Naive thymus-derived CD4-positive, alpha-beta T cell (primary cell): Measurements from ENCODE around the gene TXNRD2. TPM values are rescaled to one million over a fixed set of nuclear protein-coding genes. Genes with fewer than 3 reads are reported as not detected.
"Not testable (repeated sequence)": the region's sequence is repeated elsewhere in the genome, so short reads cannot be mapped to it uniquely, and the experiment has no call there.

ENCODE experiments used
- ATAC-seq: fragments of 150-1000 bp; cut with Tn5 transposase; 2 replicates; pipeline ENCODE4 v1.10.0; 2021; ENCODE audit warnings: mild to moderate bottlenecking, moderate library complexity
- CTCF ChIA-PET: fragments of 350-600 bp; sonication (Branson Sonifier 250); formaldehyde crosslinking; loops from one replicate; lab custom pipeline; 2021; ENCODE audit warnings: antibody characterized with exemption; lab: Charles Lee
- POLR2A ChIA-PET: fragments of 350-600 bp; sonication (Branson Sonifier 250); formaldehyde crosslinking; loops from one replicate; lab custom pipeline; 2021; ENCODE audit warnings: antibody characterized with exemption, inconsistent platforms; lab: Charles Lee
- DNase-seq, 9 donors: peaks; one replicate each; pipeline versions ENCODE4 v3.0.0 to v3.0.0-alpha.2; 2020 to 2022; ENCODE audit warnings: mixed read lengths in 1 of 9
- H3K27ac ChIP-seq: one replicate; pipeline ENCODE4 v1.7.0; 2013; ENCODE audit warnings: mild to moderate bottlenecking, low read depth, low read length, moderate library complexity
- H3K27me3 ChIP-seq, 2 donors: one replicate each; pipeline ENCODE4 v1.7.0; 2013; ENCODE audit warnings: low read length in 2 of 2, mild to moderate bottlenecking in 2 of 2, moderate library complexity in 2 of 2; ENCODE audit not compliant: control insufficient read depth in 2 of 2, insufficient read depth in 2 of 2
- H3K36me3 ChIP-seq, 3 experiments: 1 replicate in 2 of 3; 2 replicates in 1 of 3; pipeline ENCODE4 v1.7.0; 2013; ENCODE audit warnings: low read length in 3 of 3, mild to moderate bottlenecking in 3 of 3, moderate library complexity in 1 of 3; ENCODE audit not compliant: insufficient read depth in 3 of 3, control insufficient read depth in 2 of 3
- H3K4me1 ChIP-seq, 2 donors: one replicate each; pipeline ENCODE4 v1.7.0; 2013; ENCODE audit warnings: low read length in 2 of 2, mild to moderate bottlenecking in 2 of 2, moderate library complexity in 1 of 2; ENCODE audit not compliant: control insufficient read depth in 2 of 2, insufficient read depth in 2 of 2
- H3K4me3 ChIP-seq: 2 replicates; pipeline ENCODE4 v1.7.0; 2013; ENCODE audit warnings: mild to moderate bottlenecking, low read length
- H3K9me3 ChIP-seq, 3 experiments: 1 replicate in 2 of 3; 2 replicates in 1 of 3; pipeline ENCODE4 v1.7.0; 2013; ENCODE audit warnings: low read length in 3 of 3; ENCODE audit not compliant: control insufficient read depth in 2 of 3
- H3K27ac Mint-ChIP-seq, 9 donors: one replicate each; pipeline ENCODE4 v1.8.0; 2020 to 2022; ENCODE audit warnings: mixed read lengths in 9 of 9, mild to moderate bottlenecking in 8 of 9, moderate library complexity in 5 of 9, inconsistent platforms in 2 of 9
- H3K27me3 Mint-ChIP-seq, 5 donors: one replicate each; pipeline ENCODE4 v1.8.0; 2021 to 2022; ENCODE audit warnings: mixed read lengths in 5 of 5, mild to moderate bottlenecking in 1 of 5
- H3K36me3 Mint-ChIP-seq, 5 donors: one replicate each; pipeline ENCODE4 v1.8.0; 2020 to 2022; ENCODE audit warnings: mixed read lengths in 5 of 5, mild to moderate bottlenecking in 3 of 5, inconsistent platforms in 1 of 5
- H3K4me1 Mint-ChIP-seq, 7 donors: one replicate each; pipeline ENCODE4 v1.8.0; 2020 to 2022; ENCODE audit warnings: mixed read lengths in 7 of 7, mild to moderate bottlenecking in 3 of 7, inconsistent platforms in 1 of 7
- H3K4me3 Mint-ChIP-seq, 10 donors: one replicate each; pipeline ENCODE4 v1.8.0; 2020 to 2022; ENCODE audit warnings: mild to moderate bottlenecking in 10 of 10, mixed read lengths in 10 of 10, moderate library complexity in 6 of 10, inconsistent platforms in 2 of 10
- H3K9me3 Mint-ChIP-seq, 11 donors: one replicate each; pipeline ENCODE4 v1.8.0; 2020 to 2022; ENCODE audit warnings: mixed read lengths in 11 of 11, mild to moderate bottlenecking in 4 of 11, inconsistent platforms in 1 of 11, moderate library complexity in 1 of 11
- intact Hi-C, 2 donors: fragments of 100-400 bp; cut with micrococcal nuclease; formaldehyde crosslinking; loops; one replicate each; pipeline ENCODE4 v1.15.1; 2023
- polyA plus RNA-seq, 2 donors: library from polyadenylated mRNA; unstranded; fragments of 300-500 nt; fragmentation: Illumina TruSeq; gene quantifications; one replicate each; pipeline ENCODE4 v1.2.3, GENCODE V29; 2021
- total RNA-seq, 6 experiments: library from RNA in 5 of 6; stranded (reverse) in 5 of 6; gene quantifications; 1 replicate in 5 of 6; 2 replicates in 1 of 6; pipeline ENCODE4 v1.2.3 and lab custom pipeline; 2021 to 2026

The TXNRD2 gene
- total and polyA plus RNA-seq, 7 experiments from 2014 or later: 14.0 to 39.0 (median 26.1) TPM

DNA sequence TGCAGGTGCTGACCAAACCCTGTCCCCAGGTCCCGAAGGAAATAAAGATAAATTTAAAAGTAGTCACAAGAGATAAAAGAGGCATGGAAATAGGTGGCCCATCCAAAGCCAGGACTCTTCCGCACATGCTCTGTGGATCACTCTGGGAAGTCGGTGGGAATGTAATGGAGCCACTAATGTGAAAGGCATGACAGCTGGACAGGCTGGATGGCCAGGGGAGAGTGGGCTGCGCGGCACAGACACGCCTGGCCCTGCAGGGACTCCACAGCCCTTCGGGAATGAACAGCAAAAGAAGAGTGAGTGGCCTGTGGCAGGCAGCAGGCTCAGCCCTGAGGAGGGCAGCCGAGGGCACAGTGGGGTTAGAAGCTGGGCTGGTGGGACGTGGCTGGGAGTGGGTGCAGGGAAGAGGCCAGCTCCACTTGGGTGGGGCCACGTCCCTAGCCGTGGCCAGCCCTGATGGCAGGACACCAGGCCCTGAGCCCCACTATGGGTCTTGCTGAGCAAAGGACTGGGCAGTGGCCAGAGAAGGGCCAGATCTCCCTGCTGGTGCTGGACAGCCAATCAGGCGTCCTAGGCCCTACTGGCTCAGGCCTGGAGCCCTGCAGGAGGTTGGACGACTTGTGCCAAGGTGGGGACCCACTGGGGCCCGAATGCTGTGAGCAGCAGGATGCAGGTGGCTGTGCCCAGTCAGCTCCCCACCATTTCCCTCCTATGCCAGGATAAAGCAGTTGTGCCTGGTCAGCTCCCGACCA is 55.6 kb downstream of the TXNRD2 start:
- POLR2A ChIA-PET: interaction anchor here (1.2 to 9.7 kb wide), 7 partner anchors 8 to 44 kb away, joined by 3 to 154 read pairs (median 4); partner anchors contain the start of genes GNB1L and RTL10
- Histone ChIP-seq H3K4me1 (peaks cover 15 to 73% of the 10 kb centered on the region in 2 donors), H3K4me3 (peak overlapping the region; percentile 40), H3K9me3 (no peaks in the 10 kb centered on the region), H3K27me3 (no peaks in the 10 kb centered on the region), H3K27ac (peak overlapping the region; percentile 63), H3K36me3 (no peaks in the 10 kb centered on the region)
- peak overlapping the region in 9 of 10 donors; percentile 64 to 83 (median 78) for H3K4me3 Mint-ChIP-seq
- peak overlapping the region; percentile 72 to 99 (median 97) for H3K27ac Mint-ChIP-seq
- intact Hi-C loops: no loop called here
- ATAC-seq (no peak), DNase-seq (no peak)
- H3K27me3 Mint-ChIP-seq: no peaks in the 10 kb centered on the region
- CTCF ChIA-PET: interaction anchor here (0.8 to 3.3 kb wide), 4 partner anchors 20 to 30 kb away, joined by 3 to 9 read pairs (median 4); no protein-coding TSS in a partner anchor
- no peaks in the 10 kb centered on the region for H3K9me3 Mint-ChIP-seq
- no peaks in the 10 kb centered on the region for H3K36me3 Mint-ChIP-seq
- peaks cover 23 to 74% (median 48%) of the 10 kb centered on the region in 7 donors for H3K4me1 Mint-ChIP-seq

DNA sequence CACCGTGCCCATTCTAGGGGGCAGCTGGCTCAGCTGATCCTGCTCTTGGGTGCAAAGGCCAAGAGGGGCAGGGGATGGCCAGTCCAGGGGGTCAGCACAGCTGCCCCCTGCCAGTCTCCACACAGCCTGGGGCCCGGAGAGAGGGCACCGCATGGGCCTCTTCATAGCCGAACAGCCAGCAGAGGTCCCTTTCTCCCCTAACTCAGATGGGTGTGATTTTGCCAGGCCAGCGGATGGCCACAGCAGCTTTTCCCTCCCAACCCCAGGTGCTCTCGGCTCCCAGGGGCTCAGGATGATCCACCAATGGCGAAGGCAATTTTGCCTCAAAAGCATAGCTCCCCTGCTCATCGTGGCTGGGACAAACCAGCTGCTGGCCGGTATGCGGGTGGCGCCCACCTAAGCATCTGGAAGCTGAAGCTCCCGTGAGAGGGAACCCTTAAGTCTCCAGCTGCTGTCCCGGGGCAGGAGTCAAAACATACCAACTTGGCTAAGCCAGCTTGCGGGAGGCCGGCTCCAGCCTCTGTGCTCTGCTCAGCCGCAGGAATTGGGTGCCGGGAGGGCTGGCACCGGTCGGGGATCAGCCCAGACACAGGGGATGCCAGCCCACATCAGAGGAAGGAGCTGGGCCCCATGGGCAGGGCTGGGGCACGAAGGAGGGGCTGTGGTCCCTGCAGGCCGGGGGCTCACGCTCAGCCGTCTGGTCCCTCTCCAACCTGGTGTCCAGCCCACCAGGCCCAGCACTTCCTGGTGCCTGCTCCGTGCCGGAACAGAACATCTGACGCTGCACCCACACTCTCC is 56.5 kb downstream of the TXNRD2 start:
- POLR2A ChIA-PET: interaction anchor here (1.3 to 9.7 kb wide), 6 partner anchors 9 to 30 kb away, joined by 4 to 154 read pairs (median 9); partner anchors contain the start of genes GNB1L and RTL10
- no peaks in the 10 kb centered on the region for H3K36me3 ChIP-seq
- DNase-seq: no peak
- no peaks in the 10 kb centered on the region for H3K36me3 Mint-ChIP-seq
- H3K9me3 ChIP-seq: no peaks in the 10 kb centered on the region
- H3K27ac ChIP-seq: peak overlapping the region; percentile 63
- H3K4me1 ChIP-seq: peaks cover 8 to 64% of the 10 kb centered on the region in 2 donors
- peak overlapping the region in 9 of 10 donors; percentile 64 to 83 (median 78) for H3K4me3 Mint-ChIP-seq
- H3K27ac Mint-ChIP-seq: peak overlapping the region in 8 of 9 donors; percentile 92 to 99 (median 97)
- CTCF ChIA-PET: interaction anchor here (0.8 to 3.3 kb wide), 4 partner anchors 11 to 29 kb away, joined by 3 to 9 read pairs (median 3); no protein-coding TSS in a partner anchor
- no peaks in the 10 kb centered on the region for H3K27me3 Mint-ChIP-seq
- intact Hi-C loops: no loop called here
- H3K9me3 Mint-ChIP-seq: no peaks in the 10 kb centered on the region
- no peaks in the 10 kb centered on the region for H3K27me3 ChIP-seq
- peaks cover 19 to 65% (median 42%) of the 10 kb centered on the region in 7 donors for H3K4me1 Mint-ChIP-seq
- H3K4me3 ChIP-seq: no peak overlapping the region
- no peak for ATAC-seq

DNA sequence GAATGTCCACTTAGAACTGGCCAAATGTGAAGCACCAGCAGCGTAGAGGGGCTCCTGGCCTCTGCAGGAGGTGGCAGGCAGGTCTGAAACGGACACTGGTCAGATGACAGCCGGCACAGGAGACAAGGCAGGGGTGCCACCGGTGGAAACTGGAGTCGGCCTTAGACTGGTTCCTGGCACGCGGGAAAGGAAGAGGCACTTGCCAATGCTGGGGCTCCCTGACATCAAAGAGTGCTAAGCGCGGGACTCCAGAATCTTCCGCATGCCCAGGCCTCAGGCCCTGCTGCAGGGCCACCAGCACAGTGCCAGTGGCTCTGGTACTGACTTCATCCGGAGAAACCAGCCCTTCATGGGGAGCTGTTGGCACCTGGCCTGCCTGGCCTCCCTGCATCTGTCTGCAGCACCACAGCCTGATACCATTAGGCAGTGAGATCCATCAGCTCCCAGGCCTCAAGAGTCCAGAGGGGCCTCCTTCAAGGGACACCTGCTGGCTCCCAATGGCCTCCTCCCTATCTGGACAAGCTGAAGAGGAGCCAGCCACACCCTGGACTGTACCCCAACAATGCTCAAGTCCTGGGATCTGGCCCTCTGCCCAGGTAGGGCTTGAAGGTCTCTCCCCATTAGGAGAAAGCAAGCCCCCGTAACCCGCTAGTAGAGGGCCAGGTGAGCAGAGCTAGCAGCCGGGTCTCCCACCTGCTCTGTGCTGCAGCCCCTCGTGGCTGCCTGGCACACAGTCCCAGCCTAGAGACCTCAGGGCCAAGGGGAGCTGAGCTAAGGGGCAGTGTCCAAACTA is 57.3 kb downstream of the TXNRD2 start:
- H3K4me3 ChIP-seq: no peak overlapping the region
- intact Hi-C loops: no loop called here
- H3K36me3 ChIP-seq: no peaks in the 10 kb centered on the region
- peak in 2 of 9 donors; percentile 6 to 20 for DNase-seq
- no peaks in the 10 kb centered on the region for H3K9me3 Mint-ChIP-seq
- H3K4me3 Mint-ChIP-seq: peak overlapping the region in 6 of 10 donors; percentile 18 to 80 (median 30)
- ATAC-seq: no peak
- no peaks in the 10 kb centered on the region for H3K9me3 ChIP-seq
- H3K36me3 Mint-ChIP-seq: no peaks in the 10 kb centered on the region
- H3K27ac Mint-ChIP-seq: peak overlapping the region in 8 of 9 donors; percentile 73 to 99 (median 87)
- H3K27ac ChIP-seq: peak overlapping the region; percentile 63
- H3K4me1 ChIP-seq: peaks cover 8 to 57% of the 10 kb centered on the region in 2 donors
- CTCF ChIA-PET: interaction anchor here (1.2 to 3.3 kb wide), 3 partner anchors 12 to 28 kb away, joined by 3 to 9 read pairs (median 3); no protein-coding TSS in a partner anchor
- POLR2A ChIA-PET: interaction anchor here (0.6 to 9.7 kb wide), 5 partner anchors 8 to 36 kb away, joined by 3 to 154 read pairs (median 5); partner anchors contain the start of genes GNB1L and RTL10
- H3K27me3 Mint-ChIP-seq: no peaks in the 10 kb centered on the region
- H3K4me1 Mint-ChIP-seq: peaks cover 16 to 58% (median 36%) of the 10 kb centered on the region in 7 donors
- no peaks in the 10 kb centered on the region for H3K27me3 ChIP-seq

DNA sequence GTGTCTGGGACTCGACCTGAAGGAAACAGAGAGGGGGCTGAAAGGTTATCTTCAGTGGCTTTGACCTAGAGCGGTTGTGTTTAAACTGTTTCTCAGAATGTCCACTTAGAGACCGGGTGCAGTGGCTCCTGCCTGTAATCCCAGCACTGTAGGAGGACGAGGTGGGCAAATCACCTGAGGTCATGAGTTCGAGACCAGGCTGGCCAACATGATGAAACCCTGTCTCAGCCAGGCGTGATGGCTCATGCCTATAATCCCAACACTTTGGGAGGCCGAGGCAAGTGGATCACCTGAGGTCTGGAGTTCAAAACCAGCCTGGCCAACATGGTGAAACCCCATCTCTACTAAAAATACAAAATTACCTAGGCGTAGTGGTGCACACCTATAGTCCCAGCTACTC is 58.2 kb downstream of the TXNRD2 start:
- H3K4me1 ChIP-seq: peaks cover 8 to 50% of the 10 kb centered on the region in 2 donors
- CTCF ChIA-PET, H3K27ac ChIP-seq, H3K9me3 Mint-ChIP-seq, H3K9me3 ChIP-seq, H3K4me3 ChIP-seq, H3K27me3 ChIP-seq, DNase-seq, ATAC-seq, intact Hi-C loops, H3K27me3 Mint-ChIP-seq, H3K36me3 Mint-ChIP-seq, H3K36me3 ChIP-seq: not testable (repeated sequence)
- peaks cover 16 to 52% (median 36%) of the 10 kb centered on the region in 7 donors for H3K4me1 Mint-ChIP-seq
- POLR2A ChIA-PET: interaction anchor here (1.0 to 1.2 kb wide), 2 partner anchors 12 to 29 kb away, joined by 3 read pairs; partner anchors contain the start of genes GNB1L and RTL10
- H3K27ac Mint-ChIP-seq: peak overlapping the region in 6 of 9 donors; percentile 75 to 99 (median 87)
- peak overlapping the region in 2 of 10 donors; percentile 36 to 50 for H3K4me3 Mint-ChIP-seq

DNA sequence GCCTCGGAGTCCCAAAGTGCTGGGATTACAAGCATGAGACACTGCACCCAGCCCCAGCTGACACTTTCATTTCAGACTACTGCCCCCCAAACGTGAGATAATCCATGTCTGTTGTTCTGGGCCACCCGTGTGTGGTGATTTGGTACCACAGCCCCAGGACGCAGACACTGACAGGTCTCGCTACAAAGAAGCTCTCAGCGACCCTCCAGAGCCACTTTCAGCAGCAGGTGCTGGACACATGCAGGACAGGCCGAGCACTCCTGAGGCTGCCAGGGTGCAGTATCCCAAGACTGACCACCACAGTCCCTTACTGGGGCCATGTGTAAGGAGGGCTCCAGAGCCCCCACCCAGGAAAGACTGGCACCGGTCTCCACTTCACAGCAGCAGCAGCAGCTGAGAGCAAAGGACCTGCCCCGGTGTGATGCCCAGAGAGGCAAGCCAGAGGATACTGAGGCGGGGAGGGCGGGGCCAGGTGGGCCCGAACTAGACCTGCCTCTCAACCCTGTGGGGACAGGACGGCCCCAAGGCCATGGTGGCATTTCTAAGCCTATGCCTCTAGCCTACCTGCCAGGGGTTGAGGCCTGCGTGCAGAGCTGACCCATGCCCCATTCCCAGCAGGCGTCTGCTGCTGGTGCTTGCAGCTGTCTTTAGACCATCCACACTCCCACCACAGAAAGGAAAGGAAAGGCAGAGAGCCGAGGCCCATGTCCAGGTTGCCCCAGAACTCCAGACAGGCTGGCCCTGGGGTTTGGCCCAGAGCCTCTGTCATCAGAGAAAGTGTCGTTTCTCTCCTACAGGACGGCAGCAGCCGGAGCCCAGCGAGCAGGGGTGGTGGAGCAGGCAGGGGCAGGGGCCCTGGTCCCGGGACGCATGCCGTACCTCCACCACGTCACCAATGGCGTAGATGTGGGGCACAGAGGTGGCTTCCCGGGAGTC is 58.9 kb downstream of the TXNRD2 start:
- ChIA-PET POLR2A (interaction anchor here (1.0 to 1.2 kb wide), 2 partner anchors 13 to 28 kb away, joined by 3 read pairs; partner anchors contain the start of genes GNB1L and RTL10), CTCF (no interaction called here)
- Histone ChIP-seq H3K36me3 (no peaks in the 10 kb centered on the region), H3K27ac (no peak overlapping the region), H3K9me3 (no peaks in the 10 kb centered on the region), H3K4me3 (no peak overlapping the region), H3K27me3 (no peaks in the 10 kb centered on the region), H3K4me1 (peaks cover 8 to 43% of the 10 kb centered on the region in 2 donors)
- ATAC-seq (no peak), DNase-seq (no peak)
- no peaks in the 10 kb centered on the region for H3K36me3 Mint-ChIP-seq
- peak overlapping the region in 4 of 9 donors; percentile 36 to 72 (median 52) for H3K27ac Mint-ChIP-seq
- H3K4me1 Mint-ChIP-seq: peaks cover 16 to 45% (median 30%) of the 10 kb centered on the region in 7 donors
- intact Hi-C loops: no loop called here
- no peak overlapping the region for H3K4me3 Mint-ChIP-seq
- H3K9me3 Mint-ChIP-seq: no peaks in the 10 kb centered on the region
- no peaks in the 10 kb centered on the region for H3K27me3 Mint-ChIP-seq
